ENCODE measurements around the gene NAALADL1. TPM values are rescaled to one million over a fixed set of nuclear protein-coding genes. Genes with fewer than 3 reads are reported as not detected.

The NAALADL1 gene
- total RNA-seq, 4 donors from 2014 or later, result 0.34 to 19.6 (median 3.1) TPM

DNA sequence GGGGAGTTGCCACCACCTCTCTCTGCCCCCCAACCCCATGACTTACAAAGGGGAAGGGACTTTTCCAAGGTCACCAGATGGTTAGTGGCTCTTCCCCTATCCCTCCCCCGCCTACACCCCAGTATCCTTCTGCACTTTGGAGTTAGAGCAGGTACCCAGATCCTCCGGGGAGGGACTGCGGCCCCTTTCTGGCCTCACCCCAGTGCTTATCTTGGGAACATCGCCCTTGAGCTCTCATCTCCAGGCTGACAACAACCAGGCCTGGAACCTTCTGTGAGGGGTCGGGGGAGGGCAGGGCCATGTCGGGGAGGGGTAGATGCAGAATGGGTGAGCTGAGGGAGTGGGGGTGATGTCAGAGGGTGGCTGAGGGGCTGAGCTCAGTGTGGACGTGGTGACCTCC, 7.5 kb upstream of the NAALADL1 start:
- no peak for DNase-seq
- 77% methylated on average over 6 of the region's 7 CpGs; no CpG with 5 or more reads in 1 of the 2 donors for WGBS, 2 donors
- TF ChIP-seq, protein P1, sequence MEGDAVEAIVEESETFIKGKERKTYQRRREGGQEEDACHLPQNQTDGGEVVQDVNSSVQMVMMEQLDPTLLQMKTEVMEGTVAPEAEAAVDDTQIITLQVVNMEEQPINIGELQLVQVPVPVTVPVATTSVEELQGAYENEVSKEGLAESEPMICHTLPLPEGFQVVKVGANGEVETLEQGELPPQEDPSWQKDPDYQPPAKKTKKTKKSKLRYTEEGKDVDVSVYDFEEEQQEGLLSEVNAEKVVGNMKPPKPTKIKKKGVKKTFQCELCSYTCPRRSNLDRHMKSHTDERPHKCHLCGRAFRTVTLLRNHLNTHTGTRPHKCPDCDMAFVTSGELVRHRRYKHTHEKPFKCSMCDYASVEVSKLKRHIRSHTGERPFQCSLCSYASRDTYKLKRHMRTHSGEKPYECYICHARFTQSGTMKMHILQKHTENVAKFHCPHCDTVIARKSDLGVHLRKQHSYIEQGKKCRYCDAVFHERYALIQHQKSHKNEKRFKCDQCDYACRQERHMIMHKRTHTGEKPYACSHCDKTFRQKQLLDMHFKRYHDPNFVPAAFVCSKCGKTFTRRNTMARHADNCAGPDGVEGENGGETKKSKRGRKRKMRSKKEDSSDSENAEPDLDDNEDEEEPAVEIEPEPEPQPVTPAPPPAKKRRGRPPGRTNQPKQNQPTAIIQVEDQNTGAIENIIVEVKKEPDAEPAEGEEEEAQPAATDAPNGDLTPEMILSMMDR (IDR thresholded peaks at IDR 0.05), result no peak
- TF ChIP-seq POLR2A (IDR thresholded peaks at IDR 0.05), result no peak
- Histone ChIP-seq H3K27me3 (no peaks in the 10 kb centered on the region), H3K4me1 (no peaks in the 10 kb centered on the region), H3K9me3 (no peaks in the 10 kb centered on the region), H3K36me3 (no peaks in the 10 kb centered on the region), H3K4me3 (no peak overlapping the region), H3K27ac (no peak overlapping the region)
- intact Hi-C loops (cut with DNase I), result no loop called here

DNA sequence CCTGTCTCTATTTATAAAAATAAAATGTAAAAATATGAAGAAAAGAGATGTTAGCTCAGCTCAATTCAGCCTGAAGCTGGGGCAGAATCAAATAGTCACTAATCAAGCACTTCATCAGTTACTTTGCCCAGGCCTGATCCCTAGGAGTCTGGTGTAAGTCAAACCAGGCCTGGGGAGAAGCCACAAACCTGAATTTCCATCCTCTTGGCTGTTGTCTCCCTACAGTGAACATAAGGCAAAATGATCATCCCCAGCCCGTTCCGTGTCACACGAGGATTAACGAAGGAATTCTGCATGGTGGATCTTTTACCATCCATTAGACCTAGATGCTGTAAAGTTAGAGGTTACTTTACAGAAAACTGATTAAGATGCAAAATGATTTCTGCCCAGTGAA, 6.5 kb upstream of the NAALADL1 start:
- H3K36me3 ChIP-seq, result no peaks in the 10 kb centered on the region
- H3K27me3 ChIP-seq, result no peaks in the 10 kb centered on the region
- intact Hi-C loops (cut with DNase I), result no loop called here
- no peak overlapping the region for H3K4me3 ChIP-seq
- no peaks in the 10 kb centered on the region for H3K4me1 ChIP-seq
- no peaks in the 10 kb centered on the region for H3K9me3 ChIP-seq
- 83 to 90% methylated on average over 4 of the region's 4 CpGs for WGBS, 2 donors
- no peak for DNase-seq
- H3K27ac ChIP-seq, result no peak overlapping the region
- TF ChIP-seq, protein P1 (IDR thresholded peaks at IDR 0.05), result no peak
- TF ChIP-seq POLR2A (IDR thresholded peaks at IDR 0.05), result no peak

DNA sequence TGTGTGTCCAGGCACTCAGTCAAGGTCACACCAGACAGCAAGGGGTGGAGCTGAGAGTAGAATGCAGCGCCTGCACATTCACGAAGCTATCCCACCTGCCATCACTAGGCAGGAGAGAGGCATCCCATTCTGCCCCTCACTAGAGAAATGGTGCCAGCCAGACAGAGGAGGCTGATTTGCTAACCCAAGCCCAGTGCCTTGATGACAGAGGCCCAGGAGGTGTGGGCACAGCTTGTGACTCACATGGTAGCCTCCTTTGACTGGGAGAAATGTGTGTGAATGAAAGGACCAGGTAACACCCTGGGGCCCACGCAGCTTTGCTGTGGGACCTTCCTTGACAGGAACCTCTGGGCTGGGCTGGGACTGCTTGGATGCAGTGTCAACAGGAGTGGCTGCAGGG, 5.2 kb upstream of the NAALADL1 start:
- H3K36me3 ChIP-seq, result no peaks in the 10 kb centered on the region
- no peak overlapping the region for H3K4me3 ChIP-seq
- no peaks in the 10 kb centered on the region for H3K27me3 ChIP-seq
- 51 to 54% methylated on average over 2 to 3 of the region's 3 CpGs for WGBS, 2 donors
- H3K9me3 ChIP-seq, result no peaks in the 10 kb centered on the region
- TF ChIP-seq, protein P1 (IDR thresholded peaks at IDR 0.05), result no peak
- TF ChIP-seq POLR2A (IDR thresholded peaks at IDR 0.05), result no peak
- intact Hi-C loops (cut with DNase I), result no loop called here
- H3K4me1 ChIP-seq, result no peaks in the 10 kb centered on the region
- no peak for DNase-seq
- H3K27ac ChIP-seq, result no peak overlapping the region

DNA sequence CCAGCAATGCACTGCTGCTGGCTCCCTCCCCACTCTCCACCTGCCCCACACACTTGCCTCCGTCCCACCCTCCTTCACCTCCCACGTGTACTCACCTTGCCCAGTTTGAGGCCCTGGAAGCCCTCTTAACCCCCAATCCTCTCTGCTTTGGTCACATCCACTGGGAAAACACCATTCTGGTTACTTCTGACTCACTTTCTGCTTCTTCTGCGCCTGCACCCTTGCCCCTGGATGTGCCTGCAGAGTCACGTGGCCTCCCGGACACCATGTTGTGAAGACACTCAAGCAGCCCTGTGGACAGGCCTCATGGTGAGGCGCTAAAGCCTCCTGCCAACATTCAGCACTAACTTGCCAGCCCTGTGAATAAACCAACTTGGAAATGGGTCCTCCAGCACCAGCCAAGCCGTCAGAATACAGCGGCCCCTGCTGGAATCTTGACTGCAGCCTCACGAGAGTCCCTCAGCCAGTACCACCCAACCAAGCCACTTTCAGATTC, 2.6 kb upstream of the NAALADL1 start:
- no peak overlapping the region for H3K4me3 ChIP-seq
- H3K27ac ChIP-seq, result no peak overlapping the region
- WGBS, 2 donors, result 74 to 75% methylated on average over 6 of the region's 9 CpGs
- intact Hi-C loops (cut with DNase I), result no loop called here
- H3K27me3 ChIP-seq, result no peaks in the 10 kb centered on the region
- no peak for DNase-seq
- no peaks in the 10 kb centered on the region for H3K4me1 ChIP-seq
- H3K9me3 ChIP-seq, result no peaks in the 10 kb centered on the region
- H3K36me3 ChIP-seq, result no peaks in the 10 kb centered on the region
- TF ChIP-seq, protein P1 (IDR thresholded peaks at IDR 0.05), result peak in 2 of 6 experiments; percentile 16 to 35
- TF ChIP-seq POLR2A (IDR thresholded peaks at IDR 0.05), result no peak

DNA sequence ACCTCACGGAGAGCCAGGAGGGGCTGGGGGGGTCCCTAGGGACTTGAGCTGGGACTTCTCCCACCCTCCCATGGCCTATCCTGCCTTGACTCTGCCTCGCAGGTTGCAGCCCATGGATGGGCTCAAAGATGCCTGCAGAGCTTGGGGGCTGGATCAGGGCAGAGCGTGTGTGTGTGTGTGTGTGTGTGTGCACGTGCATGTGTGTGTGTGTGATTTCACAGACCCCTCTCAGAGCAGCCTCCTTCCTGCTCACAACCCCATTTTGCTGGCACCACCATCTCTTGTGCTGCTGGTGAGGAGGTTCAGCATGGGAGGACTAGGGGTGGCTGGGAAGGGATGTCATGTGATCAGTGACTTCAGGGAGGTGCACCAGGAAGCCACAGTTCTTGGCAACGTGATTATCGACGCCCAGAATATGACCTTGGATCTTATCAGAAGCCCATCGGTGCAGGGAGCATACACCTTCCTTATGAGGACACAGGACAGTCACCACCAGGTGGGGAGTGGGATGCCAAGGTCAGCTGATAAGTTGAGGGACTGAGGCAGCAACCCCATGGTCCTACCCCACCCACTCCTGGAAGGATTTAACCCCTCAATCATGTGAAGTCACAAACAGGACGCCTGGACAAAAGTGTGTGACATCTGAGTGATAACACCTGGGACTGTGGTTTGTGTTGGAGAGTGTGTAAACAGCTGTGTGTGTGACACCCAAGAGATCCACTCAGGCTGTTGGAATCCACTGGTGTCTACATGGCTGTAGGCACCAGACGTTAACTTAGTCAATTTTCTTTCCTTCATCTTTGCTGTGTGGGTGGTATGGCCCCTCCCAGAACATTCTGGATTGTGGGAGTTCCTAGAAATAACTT, 1.8 kb upstream of the NAALADL1 start:
- H3K27ac ChIP-seq, result no peak overlapping the region

More for the DNA sequence above, 1.8 kb upstream of the NAALADL1 start:
- no peaks in the 10 kb centered on the region for H3K4me1 ChIP-seq
- no peaks in the 10 kb centered on the region for H3K27me3 ChIP-seq
- no peaks in the 10 kb centered on the region for H3K36me3 ChIP-seq
- intact Hi-C loops (cut with DNase I), result no loop called here
- no peak overlapping the region for H3K4me3 ChIP-seq
- TF ChIP-seq POLR2A (IDR thresholded peaks at IDR 0.05), result no peak
- TF ChIP-seq, protein P1 (IDR thresholded peaks at IDR 0.05), result no peak
- WGBS, 2 donors, result 43 to 55% methylated on average over 7 to 9 of the region's 10 CpGs
- H3K9me3 ChIP-seq, result no peaks in the 10 kb centered on the region
- DNase-seq, result no peak

Measured in esophagus squamous epithelium (tissue), 5 donors.